ENCODE measurements around the gene PRKAB1.

- TF ChIP-seq, protein P1, sequence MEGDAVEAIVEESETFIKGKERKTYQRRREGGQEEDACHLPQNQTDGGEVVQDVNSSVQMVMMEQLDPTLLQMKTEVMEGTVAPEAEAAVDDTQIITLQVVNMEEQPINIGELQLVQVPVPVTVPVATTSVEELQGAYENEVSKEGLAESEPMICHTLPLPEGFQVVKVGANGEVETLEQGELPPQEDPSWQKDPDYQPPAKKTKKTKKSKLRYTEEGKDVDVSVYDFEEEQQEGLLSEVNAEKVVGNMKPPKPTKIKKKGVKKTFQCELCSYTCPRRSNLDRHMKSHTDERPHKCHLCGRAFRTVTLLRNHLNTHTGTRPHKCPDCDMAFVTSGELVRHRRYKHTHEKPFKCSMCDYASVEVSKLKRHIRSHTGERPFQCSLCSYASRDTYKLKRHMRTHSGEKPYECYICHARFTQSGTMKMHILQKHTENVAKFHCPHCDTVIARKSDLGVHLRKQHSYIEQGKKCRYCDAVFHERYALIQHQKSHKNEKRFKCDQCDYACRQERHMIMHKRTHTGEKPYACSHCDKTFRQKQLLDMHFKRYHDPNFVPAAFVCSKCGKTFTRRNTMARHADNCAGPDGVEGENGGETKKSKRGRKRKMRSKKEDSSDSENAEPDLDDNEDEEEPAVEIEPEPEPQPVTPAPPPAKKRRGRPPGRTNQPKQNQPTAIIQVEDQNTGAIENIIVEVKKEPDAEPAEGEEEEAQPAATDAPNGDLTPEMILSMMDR (IDR thresholded peaks at IDR 0.05) = no peak
- TF ChIP-seq HMGXB4 (CRISPR knock-in tag; IDR thresholded peaks at IDR 0.05; ENCODE audit: borderline replicate concordance) (no peak), RFX5 (IDR thresholded peaks at IDR 0.05) (no peak), EP300 (IDR thresholded peaks at IDR 0.05) (no peak), POLR2A (IDR thresholded peaks at IDR 0.05; ENCODE audit: low read length) (no peak), ZFP36 (IDR thresholded peaks at IDR 0.05; ENCODE audit: borderline replicate concordance, partially characterized antibody) (no peak), ELK1 (IDR thresholded peaks at IDR 0.05; ENCODE audit: low read depth, low read length) (no peak), MAX (IDR thresholded peaks at IDR 0.05) (no peak), MAFK (IDR thresholded peaks at IDR 0.05; ENCODE audit: partially characterized antibody) (no peak), POLR2AphosphoS2 (conservative IDR thresholded peaks at IDR 0.05; ENCODE audit: low read length) (no peak), SMC3 (IDR thresholded peaks at IDR 0.05) (no peak)
These were observed 17.4 kb downstream of the PRKAB1 start for GRCh38 chr12:119685375-119685774.

All from A549 (cell line).